ENCODE data around the gene SENP3.

DNA sequence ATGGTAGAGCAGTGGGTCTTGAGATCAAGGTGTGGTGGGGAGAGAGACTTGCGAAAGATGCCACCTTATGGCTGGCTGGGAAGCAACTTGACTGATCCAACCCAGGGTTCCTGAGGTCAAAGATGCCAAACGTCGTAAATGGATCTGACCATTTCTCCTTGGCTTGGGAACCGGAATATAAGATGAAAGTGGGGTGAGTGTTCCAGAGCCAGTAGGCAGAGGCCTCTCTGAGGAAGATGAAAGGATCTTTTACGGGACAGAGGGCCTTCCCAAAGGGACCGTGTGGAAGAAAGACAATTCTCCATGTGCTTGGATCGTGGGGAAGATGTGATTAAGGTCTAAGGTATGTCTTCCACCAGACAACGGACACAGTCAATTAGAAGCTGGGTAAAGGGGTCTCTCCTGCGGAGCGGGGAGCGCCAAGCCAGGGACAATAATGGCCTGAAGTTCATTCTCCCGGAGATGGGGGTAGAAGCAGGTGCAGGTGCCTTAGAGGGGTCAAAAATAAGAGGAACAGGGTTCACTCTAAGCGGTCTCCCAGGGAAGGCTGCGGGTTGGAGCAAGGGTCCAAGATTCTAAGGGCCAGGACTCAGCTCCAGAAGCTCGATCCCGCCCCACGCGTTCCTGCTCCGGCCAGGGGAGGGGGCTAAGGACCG, 52.2 kb downstream of the SENP3 start:
- no peak for TF ChIP-seq EP300 (IDR thresholded peaks at IDR 0.05)
- TF ChIP-seq, protein P1, sequence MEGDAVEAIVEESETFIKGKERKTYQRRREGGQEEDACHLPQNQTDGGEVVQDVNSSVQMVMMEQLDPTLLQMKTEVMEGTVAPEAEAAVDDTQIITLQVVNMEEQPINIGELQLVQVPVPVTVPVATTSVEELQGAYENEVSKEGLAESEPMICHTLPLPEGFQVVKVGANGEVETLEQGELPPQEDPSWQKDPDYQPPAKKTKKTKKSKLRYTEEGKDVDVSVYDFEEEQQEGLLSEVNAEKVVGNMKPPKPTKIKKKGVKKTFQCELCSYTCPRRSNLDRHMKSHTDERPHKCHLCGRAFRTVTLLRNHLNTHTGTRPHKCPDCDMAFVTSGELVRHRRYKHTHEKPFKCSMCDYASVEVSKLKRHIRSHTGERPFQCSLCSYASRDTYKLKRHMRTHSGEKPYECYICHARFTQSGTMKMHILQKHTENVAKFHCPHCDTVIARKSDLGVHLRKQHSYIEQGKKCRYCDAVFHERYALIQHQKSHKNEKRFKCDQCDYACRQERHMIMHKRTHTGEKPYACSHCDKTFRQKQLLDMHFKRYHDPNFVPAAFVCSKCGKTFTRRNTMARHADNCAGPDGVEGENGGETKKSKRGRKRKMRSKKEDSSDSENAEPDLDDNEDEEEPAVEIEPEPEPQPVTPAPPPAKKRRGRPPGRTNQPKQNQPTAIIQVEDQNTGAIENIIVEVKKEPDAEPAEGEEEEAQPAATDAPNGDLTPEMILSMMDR (IDR thresholded peaks at IDR 0.05): no peak
- TF ChIP-seq POLR2A (IDR thresholded peaks at IDR 0.05): no peak

Measured in suprapubic skin (tissue), 3 donors.